HG02852 (cell line): ENCODE measurements around the gene SCMH1.

ENCODE experiments used
- ATAC-seq: cut with Tn5 transposase; IDR thresholded peaks from one replicate; pipeline ENCODE4 v1.9.1; 2021; ENCODE audit warnings: mild to moderate bottlenecking, moderate library complexity; ENCODE audit not compliant: unreplicated experiment

SCMH1 gene

GRCh38 chr1:41013024-41013423 lies 229.1 kb downstream of the SCMH1 start:
- no peak for ATAC-seq

- no peak for ATAC-seq
Observed at GRCh38 chr1:41010345-41010744, 231.8 kb downstream of the SCMH1 start.

- ATAC-seq, result no peak
Observed at GRCh38 chr1:41009466-41009865, 232.6 kb downstream of the SCMH1 start.

- no peak for ATAC-seq
Observed at GRCh38 chr1:41006942-41007865, 234.9 kb downstream of the SCMH1 start.

- no peak for ATAC-seq
Observed at GRCh38 chr1:41005876-41006275, 236.2 kb downstream of the SCMH1 start.

- ATAC-seq, result peak; percentile 94
Observed at GRCh38 chr1:41003640-41004220, 238.4 kb downstream of the SCMH1 start.

GRCh38 chr1:41003127-41003639 lies 238.9 kb downstream of the SCMH1 start:
- no peak for ATAC-seq

- no peak for ATAC-seq
Observed at GRCh38 chr1:40998668-40999067, 243.4 kb downstream of the SCMH1 start.

GRCh38 chr1:40997096-40997495 lies 245.0 kb downstream of the SCMH1 start:
- no peak for ATAC-seq

- no peak for ATAC-seq
Observed at GRCh38 chr1:40989066-40989465, 253.0 kb downstream of the SCMH1 start.

- ATAC-seq, result no peak
Observed at GRCh38 chr1:40988280-40988679, 253.8 kb downstream of the SCMH1 start.

- ATAC-seq, result no peak
Observed at GRCh38 chr1:40987439-40988276, 254.4 kb downstream of the SCMH1 start.

GRCh38 chr1:40986956-40987355 lies 255.2 kb downstream of the SCMH1 start:
- ATAC-seq, result no peak

- ATAC-seq, result no peak
Observed at GRCh38 chr1:40986328-40986783, 255.8 kb downstream of the SCMH1 start.

GRCh38 chr1:40985875-40986274 lies 256.2 kb downstream of the SCMH1 start:
- no peak for ATAC-seq

- ATAC-seq, result no peak
Observed at GRCh38 chr1:40985161-40985560, 256.9 kb downstream of the SCMH1 start.

GRCh38 chr1:40984531-40984930 lies 257.6 kb downstream of the SCMH1 start:
- ATAC-seq, result no peak

GRCh38 chr1:40984066-40984465 lies 258.0 kb downstream of the SCMH1 start:
- no peak for ATAC-seq

- ATAC-seq, result no peak
Observed at GRCh38 chr1:40983286-40983685, 258.8 kb downstream of the SCMH1 start.

GRCh38 chr1:40982721-40983120 lies 259.4 kb downstream of the SCMH1 start:
- ATAC-seq, result no peak
